Fibroblast of skin of abdomen (primary cell): ENCODE results near the gene HIPK4.

ENCODE experiments used
- DNase-seq: peaks from one replicate; pipeline ENCODE4 v3.0.0-alpha.2; 2013

HIPK4 gene

GRCh38 chr19:40365613-40366401, 24.2 kb downstream of the HIPK4 start:
- peak; percentile 79 for DNase-seq

- DNase-seq, result no peak
These were observed 25.0 kb downstream of the HIPK4 start for GRCh38 chr19:40365010-40365409.

GRCh38 chr19:40363069-40363468, 26.9 kb downstream of the HIPK4 start:
- no peak for DNase-seq

GRCh38 chr19:40362160-40362559, 27.8 kb downstream of the HIPK4 start:
- no peak for DNase-seq

GRCh38 chr19:40360708-40361241, 29.2 kb downstream of the HIPK4 start:
- DNase-seq, result no peak

GRCh38 chr19:40360020-40360707, 29.8 kb downstream of the HIPK4 start:
- DNase-seq, result no peak

GRCh38 chr19:40358773-40359172, 31.2 kb downstream of the HIPK4 start:
- no peak for DNase-seq

- DNase-seq, result peak; percentile 22
These were observed 32.3 kb downstream of the HIPK4 start for GRCh38 chr19:40357640-40358039.

- DNase-seq, result peak; percentile 38
These were observed 33.0 kb downstream of the HIPK4 start for GRCh38 chr19:40356681-40357595.

GRCh38 chr19:40355975-40356680, 33.9 kb downstream of the HIPK4 start:
- no peak for DNase-seq

- DNase-seq, result peak; percentile 13
These were observed 40.9 kb downstream of the HIPK4 start for GRCh38 chr19:40348961-40349507.

- peak; percentile 99 for DNase-seq
These were observed 41.7 kb downstream of the HIPK4 start, which contains the start of the genes C19orf47 and PLD3 for GRCh38 chr19:40348125-40348913. Gene C19orf47, minus strand, starts transcription at chr19:40348397. Its CDS starts 6,540 bp downstream, at chr19:40341857. Gene PLD3, plus strand, starts transcription at chr19:40348695. Its CDS starts 17,789 bp downstream, at chr19:40366484.

- DNase-seq, result no peak
These were observed 45.6 kb downstream of the HIPK4 start for GRCh38 chr19:40344422-40344821.

- no peak for DNase-seq
These were observed 47.2 kb downstream of the HIPK4 start for GRCh38 chr19:40342644-40343311.

GRCh38 chr19:40341601-40342482, 48.1 kb downstream of the HIPK4 start:
- DNase-seq, result no peak

GRCh38 chr19:40339018-40339728, 50.8 kb downstream of the HIPK4 start:
- no peak for DNase-seq

- no peak for DNase-seq
These were observed 52.4 kb downstream of the HIPK4 start for GRCh38 chr19:40337594-40337993.

GRCh38 chr19:40337107-40337506, 52.9 kb downstream of the HIPK4 start:
- no peak for DNase-seq

GRCh38 chr19:40336601-40336900, 53.4 kb downstream of the HIPK4 start:
- DNase-seq, result no peak
